Amniotic stem cell (primary cell): ENCODE data around the gene LRRC28.
A peak's percentile ranks its signal among the peaks of the same experiment; 100 is the strongest.
"Not testable (repeated sequence)": the region's sequence is repeated elsewhere in the genome, so short reads cannot be mapped to it uniquely, and the experiment has no call there.

Experiments
- DNase-seq: peaks from one replicate; lab custom pipeline; 2025; lab: John Stamatoyannopoulos, UW

LRRC28 gene

GRCh38 chr15:99250857-99251841 lies at the start of gene LRRC28:
LRRC28 (plus strand) TSS chr15:99251481; CDS start chr15:99255958, 4,477 bp downstream.
- peak; percentile 96 for DNase-seq

GRCh38 chr15:99202176-99202552 lies 49.1 kb upstream of the LRRC28 start:
- DNase-seq: no peak

GRCh38 chr15:99207672-99208071 lies 43.6 kb upstream of the LRRC28 start:
- no peak for DNase-seq

- no peak for DNase-seq
These were observed 42.0 kb upstream of the LRRC28 start for GRCh38 chr15:99209326-99209725.

DNA sequence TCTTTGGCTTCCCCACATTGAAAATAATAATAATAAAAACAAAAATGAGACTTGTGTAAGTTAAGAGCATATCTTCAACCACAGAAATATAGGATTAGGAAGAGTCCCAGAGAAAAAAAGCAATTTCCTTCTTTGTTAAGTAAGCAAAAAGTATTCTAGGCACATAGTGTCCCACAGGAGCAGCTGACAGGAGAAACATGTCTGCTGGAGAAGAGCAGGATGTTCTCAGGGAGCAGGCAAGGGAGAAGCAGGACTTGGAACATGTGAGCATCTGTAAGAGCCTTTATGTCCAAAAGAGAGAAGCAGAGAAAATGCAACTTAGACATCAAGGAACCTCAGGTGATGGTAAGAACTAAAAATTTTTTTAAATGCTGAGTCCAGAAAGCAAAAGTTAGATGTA lies 40.9 kb upstream of the LRRC28 start:
- DNase-seq: no peak

DNA sequence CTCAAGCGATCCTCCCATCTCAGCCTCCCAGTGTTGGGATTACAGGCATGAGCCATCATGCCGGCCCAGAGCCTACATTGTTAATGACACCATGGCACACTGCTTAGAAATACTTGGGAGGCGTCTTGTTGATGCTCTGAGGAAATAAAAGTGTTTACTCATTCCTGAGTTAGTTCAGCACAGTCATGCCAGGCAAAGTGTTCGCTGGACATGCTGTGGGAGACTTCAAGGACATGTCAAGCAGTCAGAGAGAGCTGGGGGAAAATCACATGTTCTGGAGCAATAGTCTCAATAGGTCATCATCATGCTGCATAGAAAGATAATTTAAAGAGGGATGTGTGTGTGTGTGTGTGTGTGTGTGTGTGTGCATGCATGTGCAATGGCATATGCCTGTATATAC lies 39.4 kb upstream of the LRRC28 start:
- no peak for DNase-seq

DNA sequence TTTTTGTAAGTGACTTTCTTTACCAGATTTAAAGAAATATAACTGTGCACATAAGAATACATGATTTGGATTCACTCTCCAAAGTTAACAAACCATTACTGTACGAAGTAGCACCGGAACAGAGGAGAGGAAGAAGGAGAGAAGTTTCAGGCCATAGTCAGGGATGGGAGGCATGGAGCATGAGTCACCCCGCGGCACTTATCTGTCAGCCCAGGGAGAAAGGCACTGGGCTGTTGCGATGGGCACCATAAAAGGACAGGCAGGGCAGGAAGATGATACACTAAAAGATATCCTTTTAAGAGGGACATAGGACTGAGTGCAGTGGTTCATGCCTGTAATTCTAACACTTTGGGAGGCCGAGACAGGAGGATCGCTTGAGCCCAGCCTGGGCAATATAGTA lies 38.9 kb upstream of the LRRC28 start:
- no peak for DNase-seq

- peak; percentile 50 for DNase-seq
These were observed 38.0 kb upstream of the LRRC28 start for GRCh38 chr15:99213187-99213811.

DNA sequence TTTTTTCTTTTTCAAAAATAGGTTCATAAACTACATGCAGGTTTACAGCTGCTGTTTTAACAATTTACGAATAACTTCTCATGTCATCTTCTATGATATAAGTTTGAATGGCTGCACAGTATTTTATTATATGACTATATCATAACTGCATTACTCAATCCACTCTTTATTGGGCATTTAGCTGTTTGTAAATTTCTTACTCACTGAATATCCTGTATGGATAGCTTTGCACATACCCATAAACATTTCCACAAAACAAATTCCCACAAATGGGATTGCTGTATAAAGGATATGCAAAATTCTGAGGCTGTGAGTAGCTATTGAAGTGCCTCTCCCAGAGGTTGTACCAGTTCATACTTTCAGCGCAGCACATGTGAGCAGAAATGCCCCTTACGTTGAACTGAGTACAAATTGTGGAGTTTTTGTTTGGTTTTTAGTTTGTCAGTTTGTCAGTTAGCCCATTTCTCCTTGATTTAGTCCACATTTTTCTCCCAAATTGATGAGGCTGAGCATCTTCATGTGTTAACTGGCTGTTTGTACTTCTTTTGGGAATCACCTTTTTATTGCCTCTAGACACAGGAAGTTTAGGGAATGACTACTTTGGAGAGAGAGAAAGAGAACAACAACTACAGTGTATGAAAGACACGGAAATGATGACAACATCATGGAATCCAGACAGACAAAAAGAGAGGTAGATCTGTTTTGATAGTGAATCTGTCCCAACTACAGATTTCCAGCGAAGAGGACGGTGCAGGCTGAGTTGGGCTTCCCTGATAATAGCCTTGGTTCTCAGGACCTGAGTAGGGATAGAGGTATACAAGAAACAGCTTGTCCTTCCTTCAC lies 26.7 kb upstream of the LRRC28 start:
- no peak for DNase-seq

DNA sequence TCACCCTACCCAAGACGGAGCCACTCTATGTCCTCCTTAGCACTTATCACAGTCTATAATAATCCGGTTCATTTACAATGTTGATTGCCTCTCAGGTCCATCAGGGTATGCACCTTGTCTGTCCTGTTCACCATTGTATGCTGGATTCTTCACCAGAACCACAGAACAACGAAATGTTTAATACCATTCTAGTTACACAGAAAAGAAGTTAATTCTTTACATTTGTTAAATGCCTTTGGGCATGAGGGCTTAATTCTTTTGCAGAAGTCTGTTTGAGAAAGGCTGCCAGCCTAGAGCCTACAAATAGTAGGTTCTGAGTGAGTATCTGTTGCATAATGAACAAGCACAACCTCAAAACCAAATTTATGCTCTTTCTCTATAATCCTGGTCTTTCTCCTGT lies 24.5 kb upstream of the LRRC28 start:
- DNase-seq: no peak

- no peak for DNase-seq
These were observed 23.0 kb upstream of the LRRC28 start for GRCh38 chr15:99228120-99228770.

DNA sequence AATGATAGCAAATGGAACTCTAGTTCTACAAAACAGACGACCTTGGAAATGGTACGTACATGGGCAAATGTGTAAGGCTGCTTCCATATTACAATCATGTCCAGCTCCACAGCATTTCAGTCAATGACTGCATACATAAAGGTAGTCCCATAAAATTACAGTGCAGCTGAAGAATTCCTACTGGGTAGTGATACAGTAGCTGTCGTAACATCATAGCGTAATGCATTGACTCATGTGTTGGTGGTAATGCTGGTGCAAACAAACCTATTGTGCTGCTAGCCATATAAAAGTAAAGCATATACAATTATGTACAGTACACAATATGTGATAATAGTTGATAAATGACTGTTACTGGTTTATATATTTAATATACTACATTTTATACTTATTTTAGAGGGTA lies 20.4 kb upstream of the LRRC28 start:
- DNase-seq: no peak

- no peak for DNase-seq
These were observed 18.5 kb upstream of the LRRC28 start for GRCh38 chr15:99232740-99233139.

- not testable (repeated sequence) for DNase-seq
These were observed 17.1 kb upstream of the LRRC28 start for GRCh38 chr15:99234160-99234559.

DNA sequence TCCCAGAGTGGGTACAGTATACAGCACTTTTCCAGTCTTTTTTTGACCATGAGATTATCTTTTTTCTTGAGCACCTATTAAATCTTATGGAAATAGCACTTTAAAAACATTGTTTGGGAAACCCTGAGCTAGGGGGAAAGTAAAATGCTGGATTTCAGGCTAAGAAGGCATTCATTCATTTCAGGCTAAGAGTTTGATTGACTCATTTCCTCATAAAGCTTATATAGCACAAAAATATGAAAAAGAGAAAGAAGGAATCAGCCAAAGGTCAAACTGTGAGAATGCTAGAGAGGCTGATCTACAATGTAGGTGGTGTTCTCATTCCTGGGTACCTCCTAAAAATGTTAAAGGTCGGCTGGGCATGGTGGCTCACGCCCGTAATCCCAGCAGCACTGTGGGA lies 12.4 kb upstream of the LRRC28 start:
- no peak for DNase-seq

- no peak for DNase-seq
These were observed 11.6 kb upstream of the LRRC28 start for GRCh38 chr15:99239545-99240198.

DNA sequence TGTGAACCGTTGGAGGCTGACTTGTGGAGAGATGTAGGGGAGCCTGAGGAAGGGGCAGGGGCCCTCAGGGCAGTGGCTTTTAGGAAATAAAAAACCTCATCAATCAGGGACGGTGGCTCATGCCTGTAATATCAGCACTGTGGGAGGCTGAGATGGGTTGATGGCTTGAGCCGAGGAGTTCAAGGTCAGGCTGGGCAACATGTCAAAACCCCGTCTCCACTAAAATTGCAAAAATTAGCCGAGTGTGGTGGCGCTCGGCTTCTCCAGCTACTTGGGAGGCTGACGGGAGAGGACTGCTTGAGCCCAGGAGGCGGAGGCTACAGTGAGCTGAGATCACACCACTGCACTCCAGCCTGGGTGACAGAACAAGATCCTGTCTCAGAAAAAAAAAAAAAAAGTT lies 9.5 kb upstream of the LRRC28 start:
- no peak for DNase-seq

DNA sequence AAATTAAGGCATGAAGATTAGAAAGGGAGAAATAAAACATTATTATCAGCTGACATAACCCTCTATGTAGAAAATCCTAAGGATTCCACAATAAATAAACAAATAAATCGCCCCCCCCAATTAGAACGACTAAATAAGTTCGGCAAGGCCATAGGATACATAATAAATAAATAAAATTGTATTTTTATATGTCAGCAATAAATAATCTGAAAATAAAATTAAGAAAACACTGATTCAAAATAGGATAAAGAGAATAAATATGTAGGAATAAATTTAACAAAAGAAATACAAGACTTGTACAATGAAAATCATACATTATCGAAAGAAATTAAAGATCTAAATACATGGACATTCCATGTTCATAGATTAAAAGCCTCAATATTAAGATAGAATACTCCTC lies 7.0 kb upstream of the LRRC28 start:
- no peak for DNase-seq

- DNase-seq: no peak
These were observed 4.2 kb upstream of the LRRC28 start for GRCh38 chr15:99247062-99247461.

DNA sequence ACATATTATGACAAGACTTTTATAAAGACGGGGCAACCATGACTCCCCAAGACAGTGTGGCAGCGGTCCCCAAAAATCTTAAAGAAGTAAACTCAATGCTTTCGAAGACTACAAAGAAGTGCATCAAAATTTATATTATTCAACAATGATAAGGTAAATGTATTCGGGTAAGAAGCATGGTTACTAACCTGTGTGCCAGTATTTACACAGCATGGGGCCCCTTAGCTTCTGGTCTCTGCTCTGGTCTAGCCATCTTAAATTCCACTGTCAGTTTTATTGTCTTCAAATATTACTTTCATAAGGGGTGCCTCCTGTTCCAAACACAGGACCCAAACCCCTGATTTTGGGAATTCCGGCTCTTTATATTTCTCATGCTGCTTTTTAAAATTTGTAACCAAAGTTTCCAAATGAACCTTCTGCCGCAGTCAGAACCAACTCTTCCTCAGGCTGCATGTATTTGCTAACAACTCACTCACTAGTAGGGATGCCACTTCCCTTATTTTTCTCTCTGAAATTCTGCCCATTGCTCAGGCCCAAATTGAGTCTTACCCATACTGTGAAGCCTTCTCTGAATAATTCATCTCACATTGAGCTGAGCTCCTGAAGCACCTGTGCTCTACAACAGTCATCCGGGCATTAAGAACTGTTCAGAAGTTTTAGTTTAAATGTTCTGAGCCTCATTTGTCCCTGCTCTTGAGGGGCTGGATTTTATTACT lies 3.1 kb upstream of the LRRC28 start:
- DNase-seq: no peak
